ENCODE data around the gene PTPRK. TPM values are rescaled to one million over a fixed set of nuclear protein-coding genes. Genes with fewer than 3 reads are reported as not detected.

The PTPRK gene
- total RNA-seq, 1 donor from 2014 or later: 42.8 TPM

- peak; percentile 54 for DNase-seq (ENCODE audit: low read depth)
These were observed 3.9 kb downstream of the PTPRK start for GRCh38 chr6:128516514-128516898.

GRCh38 chr6:128515550-128516513, 4.6 kb downstream of the PTPRK start:
- no peak for DNase-seq (ENCODE audit: low read depth)

GRCh38 chr6:128513878-128514277, 6.5 kb downstream of the PTPRK start:
- DNase-seq (ENCODE audit: low read depth): peak; percentile 91

- DNase-seq (ENCODE audit: low read depth): no peak
These were observed 8.1 kb downstream of the PTPRK start for GRCh38 chr6:128512296-128512695.

GRCh38 chr6:128511506-128511905, 8.9 kb downstream of the PTPRK start:
- DNase-seq (ENCODE audit: low read depth): no peak

GRCh38 chr6:128509709-128510108, 10.7 kb downstream of the PTPRK start:
- DNase-seq (ENCODE audit: low read depth): no peak

GRCh38 chr6:128508588-128509296, 11.7 kb downstream of the PTPRK start:
- DNase-seq (ENCODE audit: low read depth): peak; percentile 66

- DNase-seq (ENCODE audit: low read depth): no peak
These were observed 12.8 kb downstream of the PTPRK start for GRCh38 chr6:128507337-128508310.

- no peak for DNase-seq (ENCODE audit: low read depth)
These were observed 14.8 kb downstream of the PTPRK start for GRCh38 chr6:128505603-128506002.

GRCh38 chr6:128504003-128504654, 16.3 kb downstream of the PTPRK start:
- DNase-seq (ENCODE audit: low read depth): no peak

GRCh38 chr6:128500749-128501600, 19.4 kb downstream of the PTPRK start:
- no peak for DNase-seq (ENCODE audit: low read depth)

GRCh38 chr6:128500014-128500413, 20.4 kb downstream of the PTPRK start:
- DNase-seq (ENCODE audit: low read depth): no peak

- no peak for DNase-seq (ENCODE audit: low read depth)
These were observed 21.2 kb downstream of the PTPRK start for GRCh38 chr6:128499079-128499731.

GRCh38 chr6:128498234-128498633, 22.2 kb downstream of the PTPRK start:
- no peak for DNase-seq (ENCODE audit: low read depth)

- no peak for DNase-seq (ENCODE audit: low read depth)
These were observed 24.7 kb downstream of the PTPRK start for GRCh38 chr6:128495536-128496333.

GRCh38 chr6:128494440-128494839, 26.0 kb downstream of the PTPRK start:
- no peak for DNase-seq (ENCODE audit: low read depth)

GRCh38 chr6:128493877-128494276, 26.5 kb downstream of the PTPRK start:
- peak; percentile 77 for DNase-seq (ENCODE audit: low read depth)

GRCh38 chr6:128492386-128492785, 28.0 kb downstream of the PTPRK start:
- DNase-seq (ENCODE audit: low read depth): no peak

Measured in myocyte (in vitro differentiated cells).